GM18858 (cell line): ENCODE data around the gene IFT52.
A peak's percentile ranks its signal among the peaks of the same experiment; 100 is the strongest.

Experiments
- ATAC-seq: cut with Tn5 transposase; IDR thresholded peaks from one replicate; pipeline ENCODE4 v1.9.1; 2021; ENCODE audit not compliant: unreplicated experiment

The IFT52 gene

GRCh38 chr20:43590392-43591303 lies at the start of gene IFT52:
TSS of gene IFT52 (plus strand) at chr20:43590937. CDS start at chr20:43594699, 3,762 bp downstream.
- ATAC-seq = peak; percentile 96

- no peak for ATAC-seq
Measured at GRCh38 chr20:43541214-43541613, 49.5 kb upstream of the IFT52 start.

GRCh38 chr20:43542161-43542560 lies 48.6 kb upstream of the IFT52 start:
- no peak for ATAC-seq

GRCh38 chr20:43542674-43543073 lies 48.1 kb upstream of the IFT52 start:
- ATAC-seq = no peak

GRCh38 chr20:43543138-43543537 lies 47.6 kb upstream of the IFT52 start:
- ATAC-seq = no peak

- ATAC-seq = no peak
Measured at GRCh38 chr20:43544501-43544900, 46.2 kb upstream of the IFT52 start.

GRCh38 chr20:43545837-43546578 lies 44.7 kb upstream of the IFT52 start:
- no peak for ATAC-seq

- no peak for ATAC-seq
Measured at GRCh38 chr20:43548273-43548880, 42.4 kb upstream of the IFT52 start.

- ATAC-seq = no peak
Measured at GRCh38 chr20:43549416-43550065, 41.2 kb upstream of the IFT52 start.

- ATAC-seq = no peak
Measured at GRCh38 chr20:43550456-43550855, 40.3 kb upstream of the IFT52 start.

- ATAC-seq = no peak
Measured at GRCh38 chr20:43554369-43554768, 36.4 kb upstream of the IFT52 start.

- no peak for ATAC-seq
Measured at GRCh38 chr20:43558412-43559146, 32.2 kb upstream of the IFT52 start, which contains the start of gene SGK2. TSS of gene SGK2 (plus strand) at chr20:43559027. CDS start at chr20:43566496, 7,469 bp downstream.

GRCh38 chr20:43559147-43559987 lies 31.4 kb upstream of the IFT52 start:
- ATAC-seq = no peak

GRCh38 chr20:43560974-43561373 lies 29.8 kb upstream of the IFT52 start:
- no peak for ATAC-seq

- no peak for ATAC-seq
Measured at GRCh38 chr20:43563429-43563828, 27.3 kb upstream of the IFT52 start.

GRCh38 chr20:43563991-43564390 lies 26.7 kb upstream of the IFT52 start:
- no peak for ATAC-seq

- no peak for ATAC-seq
Measured at GRCh38 chr20:43564455-43564854, 26.3 kb upstream of the IFT52 start.

GRCh38 chr20:43564993-43565757 lies 25.6 kb upstream of the IFT52 start:
- no peak for ATAC-seq

- ATAC-seq = no peak
Measured at GRCh38 chr20:43565758-43566104, 25.0 kb upstream of the IFT52 start.
